Right renal cortex interstitium (tissue), 3 donors: ENCODE results near the gene CHPT1. TPM values are rescaled to one million over a fixed set of nuclear protein-coding genes. Genes with fewer than 3 reads are reported as not detected.

Source experiments
- DNase-seq, 3 donors: peaks; one replicate each; pipeline ENCODE4 v3.0.0-alpha.2; 2013; ENCODE audit warnings: low read depth in 3 of 3, low spot score in 2 of 3
- polyA plus RNA-seq, 3 donors: library from polyadenylated mRNA; unstranded; fragments of 120-200 nt; gene quantifications; one replicate each; pipeline ENCODE4 v1.2.1, GENCODE V29; 2013; ENCODE audit not compliant: insufficient read length in 3 of 3

Gene CHPT1
- polyA plus RNA-seq, 3 donors = 40.2 to 46.6 (median 41.8) TPM

DNA sequence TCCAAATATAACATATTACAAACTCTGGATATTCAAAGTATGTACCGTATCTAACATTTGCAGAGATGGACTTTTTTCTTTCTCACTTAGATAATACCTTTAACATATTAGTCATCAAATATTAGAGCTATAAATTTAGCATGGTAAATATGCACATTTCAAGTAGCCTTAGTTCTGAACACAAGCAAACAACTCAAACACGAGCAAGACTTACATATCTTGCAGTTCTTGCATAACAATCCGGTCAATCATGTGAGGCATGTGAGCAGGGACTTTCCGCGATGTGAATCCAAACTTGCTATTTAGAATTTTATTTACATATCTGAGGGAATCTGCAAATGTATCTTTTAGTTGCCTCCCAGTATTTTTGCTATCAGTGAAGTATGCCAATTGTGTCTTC is 63.9 kb downstream of the CHPT1 start:
- DNase-seq = no peak

DNA sequence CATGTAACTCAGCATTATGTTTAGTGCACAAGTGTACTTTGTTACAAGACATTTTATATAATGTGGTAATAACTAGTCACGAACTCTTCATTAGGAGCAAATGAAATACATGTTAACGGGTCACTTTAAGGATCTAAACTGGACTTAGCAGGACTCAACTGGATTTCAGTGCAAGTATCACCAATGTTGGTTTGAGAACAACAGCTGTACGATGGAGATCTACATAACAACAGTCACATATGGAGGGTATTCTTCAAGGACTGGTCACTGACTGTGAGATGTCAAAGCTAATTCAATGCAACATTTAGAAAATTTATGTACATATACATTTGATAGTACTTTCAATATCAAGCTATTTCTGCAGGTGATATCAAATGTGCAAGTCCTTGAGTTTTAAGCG is 64.3 kb downstream of the CHPT1 start:
- DNase-seq = no peak

DNA sequence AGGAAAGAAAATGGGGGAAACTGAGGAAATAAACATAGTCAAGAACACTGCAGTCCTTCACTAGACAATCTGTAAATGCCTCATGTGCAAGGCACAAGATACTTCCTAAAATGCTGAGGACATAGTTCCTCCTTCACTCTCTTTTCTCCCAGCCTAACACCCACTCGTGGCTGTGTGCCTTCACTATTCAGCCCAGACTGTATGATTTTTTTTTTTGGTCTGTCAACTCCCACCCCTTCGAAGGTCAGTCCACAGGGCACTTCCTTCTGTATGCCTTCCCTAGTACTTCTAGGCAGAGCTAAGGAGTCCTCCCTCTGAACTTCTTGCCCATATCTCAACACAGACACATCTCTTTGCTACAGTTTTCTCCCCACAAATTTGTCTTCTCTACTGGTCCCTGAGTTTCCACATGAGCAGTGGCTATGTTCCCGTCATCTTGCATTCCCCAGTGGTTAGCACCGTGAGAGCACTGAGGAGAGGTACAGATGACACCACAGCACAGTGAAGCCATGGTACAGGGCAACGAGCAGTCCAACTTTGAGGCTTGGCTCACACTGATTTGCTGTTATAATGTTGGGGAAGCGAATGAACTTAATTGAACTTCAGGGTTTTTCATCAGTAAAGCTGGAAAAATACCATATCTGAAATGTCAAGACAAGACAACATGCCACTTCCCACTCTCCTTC is 65.9 kb downstream of the CHPT1 start:
- no peak for DNase-seq

DNA sequence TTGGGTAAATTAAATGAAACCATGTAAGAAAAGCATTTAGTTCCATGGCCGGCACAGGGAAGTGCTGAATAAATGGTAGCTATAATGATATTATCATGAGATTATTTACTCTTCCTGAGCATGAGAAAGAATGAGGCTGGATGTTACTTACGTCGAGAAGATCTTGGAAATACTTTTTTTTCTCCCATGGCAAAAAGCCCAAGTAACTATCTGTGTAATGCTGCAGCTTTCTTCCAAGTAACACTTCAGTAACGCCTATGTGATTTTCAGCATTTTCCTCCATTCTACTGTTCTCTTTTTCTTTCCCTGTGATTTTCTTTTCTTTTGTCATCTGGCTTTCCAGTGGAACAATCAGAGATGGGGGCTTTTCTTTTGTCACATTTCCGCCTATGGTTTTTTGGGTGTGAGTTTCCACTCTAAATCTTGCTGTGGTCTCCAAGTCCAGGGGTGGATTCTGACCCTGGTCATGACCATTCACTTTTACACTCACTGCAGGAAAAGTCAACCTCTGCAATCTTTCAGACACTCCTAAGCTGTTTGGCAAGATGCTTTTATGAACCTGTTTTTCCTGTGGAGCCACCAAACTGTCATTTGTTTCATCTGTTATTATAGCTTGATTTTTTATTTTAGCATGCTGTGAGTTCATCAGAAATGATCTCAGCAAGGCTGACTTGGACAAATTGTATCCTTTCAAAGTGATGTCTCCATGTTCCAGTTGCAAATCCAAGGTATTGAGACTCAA is 66.8 kb downstream of the CHPT1 start:
- DNase-seq = no peak

DNA sequence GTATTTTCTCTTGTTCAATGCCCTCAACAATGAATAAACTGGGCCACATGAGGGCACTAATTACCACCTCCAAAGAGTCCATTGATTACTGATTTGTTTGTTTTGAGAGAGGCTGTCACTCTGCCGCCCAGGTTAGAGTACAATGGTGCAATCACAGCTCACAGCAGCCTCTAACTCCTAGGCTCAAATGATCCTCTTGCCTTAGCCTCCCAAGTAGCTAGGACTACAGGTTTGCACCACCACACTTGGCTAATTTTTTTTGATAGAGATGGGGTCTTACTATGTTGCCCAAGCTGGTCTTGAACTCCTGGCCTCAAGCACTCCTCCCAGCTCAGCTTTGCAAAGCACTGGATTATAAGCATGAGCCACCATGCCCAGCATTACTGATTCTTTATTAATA is 70.1 kb downstream of the CHPT1 start:
- DNase-seq = no peak

DNA sequence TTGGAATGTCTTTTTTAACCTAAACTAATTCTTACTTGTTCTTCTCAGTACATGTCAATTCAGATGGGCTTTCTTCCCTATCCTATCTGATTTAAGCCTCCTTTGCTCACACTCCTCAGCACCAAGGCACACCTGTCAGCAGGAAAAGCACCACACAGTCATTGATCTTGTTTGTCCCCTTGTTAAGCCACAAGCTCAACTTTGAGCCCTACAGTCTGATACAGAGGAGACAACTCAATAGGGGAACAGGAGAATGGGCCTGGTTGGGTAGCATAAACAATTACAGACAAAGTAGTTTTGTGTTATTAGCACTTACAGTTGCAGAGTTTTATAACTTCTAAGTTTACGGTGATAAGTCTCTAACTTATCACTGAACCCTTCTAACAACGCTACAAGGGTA is 71.3 kb downstream of the CHPT1 start:
- DNase-seq = no peak

DNA sequence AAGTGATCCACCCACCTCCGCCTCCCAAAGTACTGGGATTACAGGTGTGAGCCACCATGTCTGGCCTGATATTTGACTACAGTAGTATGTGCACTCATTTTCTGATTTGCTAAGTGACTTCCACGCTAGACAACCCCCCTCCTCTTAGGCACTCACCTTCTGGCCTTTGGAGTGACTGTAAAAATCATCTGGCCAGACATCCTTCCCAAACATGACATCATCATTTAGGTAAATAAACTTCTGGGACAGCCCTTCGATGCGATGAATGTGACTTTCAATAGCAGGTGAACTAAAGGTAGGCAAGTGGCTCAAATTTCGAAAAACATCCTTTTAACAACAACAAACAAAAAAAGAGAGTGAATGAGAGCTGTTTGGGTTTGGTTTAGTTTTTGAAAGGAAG is 72.4 kb downstream of the CHPT1 start:
- no peak for DNase-seq

DNA sequence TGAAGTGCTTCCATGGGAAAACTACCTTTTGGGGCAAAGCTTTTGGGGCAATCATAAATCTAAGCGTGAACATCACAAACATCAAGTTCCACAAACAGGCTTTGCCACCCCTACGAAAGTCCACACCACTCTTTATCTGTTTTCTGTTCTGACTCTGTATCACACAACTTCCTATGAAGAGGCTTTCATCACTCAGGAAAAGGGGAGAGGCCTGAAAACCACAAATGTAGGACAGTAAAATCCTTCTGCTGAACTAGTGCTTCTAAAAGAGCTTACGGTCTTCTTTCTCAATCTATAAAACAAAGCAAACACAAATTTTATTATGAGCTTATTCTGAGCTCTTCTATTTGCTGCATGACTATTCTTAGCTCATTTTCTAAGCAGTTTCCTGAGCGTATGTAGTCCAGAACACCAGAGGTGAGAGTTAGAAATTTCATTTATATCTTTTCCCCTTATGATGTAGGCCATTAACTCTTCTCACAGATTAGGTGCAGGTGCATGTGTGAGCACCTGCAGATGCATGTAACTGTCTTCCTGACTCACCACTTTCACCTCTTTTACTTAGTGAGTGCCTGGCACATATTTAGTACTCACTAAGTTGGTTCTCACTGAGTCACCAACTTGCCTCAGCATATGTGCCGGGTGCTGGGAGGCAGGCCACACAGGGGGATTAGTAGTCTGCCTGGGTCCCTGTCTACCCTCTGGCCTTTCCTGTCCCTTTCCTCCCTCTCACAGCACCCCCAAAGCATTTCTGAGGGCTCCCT is 74.8 kb downstream of the CHPT1 start:
- no peak for DNase-seq

DNA sequence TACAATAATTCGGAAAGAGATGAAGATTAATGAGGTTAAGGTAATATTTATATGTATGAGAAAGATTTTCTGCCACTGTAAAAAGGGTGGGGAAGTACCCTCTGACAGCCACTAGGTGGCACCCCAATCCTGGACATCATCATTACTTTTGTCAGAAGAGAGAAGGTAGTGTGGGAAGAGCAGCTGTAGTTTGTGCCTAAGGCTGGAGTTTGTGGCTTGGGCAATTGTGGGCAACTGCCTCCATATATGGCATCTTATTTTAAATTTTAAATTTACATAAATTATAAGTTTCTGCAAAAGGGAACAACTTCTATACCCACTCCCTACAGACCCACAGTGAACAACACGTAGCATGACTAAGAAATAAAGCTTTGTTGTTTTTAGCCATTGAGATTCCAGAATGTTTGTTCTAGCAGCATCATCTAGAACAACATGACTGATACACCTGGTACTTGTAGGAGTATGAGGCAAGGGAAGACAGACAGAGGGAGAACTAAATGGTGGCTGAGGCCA is 76.3 kb downstream of the CHPT1 start:
- peak; percentile 21 to 26 (median 23) for DNase-seq

DNA sequence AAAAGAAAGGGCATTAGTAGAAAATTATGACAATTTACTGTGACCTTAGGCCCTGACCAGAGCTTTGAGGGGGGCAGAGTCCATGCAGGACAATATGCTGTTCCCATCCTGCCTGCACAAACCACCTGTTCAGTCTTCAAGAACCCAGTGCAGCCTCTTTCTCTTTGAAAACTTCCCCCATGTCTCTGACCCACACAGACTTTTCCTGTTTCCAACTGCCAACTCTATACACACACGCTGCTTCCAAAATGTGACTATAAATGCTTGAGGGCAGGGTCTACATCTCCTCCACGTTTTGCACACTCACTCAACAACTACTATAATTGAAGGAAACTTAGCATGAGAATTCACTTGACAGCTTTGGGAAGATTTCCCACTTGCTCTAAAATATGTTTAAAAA is 78.4 kb downstream of the CHPT1 start:
- no peak for DNase-seq

DNA sequence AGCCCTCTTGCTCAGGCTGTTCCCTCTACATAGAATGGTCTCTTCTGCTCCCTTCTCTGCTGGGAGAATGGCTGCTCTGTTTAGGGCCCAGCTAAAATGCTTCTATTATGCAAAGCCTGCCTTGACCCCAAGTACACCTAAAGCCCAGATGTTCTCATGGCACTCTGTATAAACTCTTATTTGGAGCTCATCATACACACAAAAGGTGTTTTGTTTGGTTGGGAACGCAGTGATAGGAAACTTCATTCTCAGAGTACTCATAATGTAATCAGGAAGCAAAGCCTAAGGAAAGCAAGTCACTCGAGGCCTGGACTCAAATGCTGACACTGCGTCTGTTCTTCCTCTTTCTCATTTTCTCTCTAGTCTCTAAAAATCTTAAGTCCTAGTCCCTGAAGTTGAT is 80.0 kb downstream of the CHPT1 start:
- DNase-seq = no peak

DNA sequence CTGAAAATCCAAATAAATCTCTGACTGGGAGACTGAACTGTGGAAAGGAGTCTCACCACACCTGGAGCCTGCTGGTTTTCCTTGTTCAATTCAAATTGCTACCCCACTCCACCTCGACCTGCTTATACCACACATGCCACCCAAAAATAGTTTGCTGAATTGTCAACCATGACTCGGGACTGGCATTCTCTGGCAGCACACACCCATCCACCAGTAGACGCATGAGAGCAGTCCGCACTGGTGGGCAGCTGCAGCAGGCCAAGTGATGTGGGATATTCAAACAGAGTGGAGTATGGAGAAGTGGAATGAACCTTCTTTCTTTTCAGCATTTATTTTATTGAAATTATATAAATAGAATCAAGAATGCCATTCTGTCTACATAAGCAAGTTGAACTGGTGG is 80.5 kb downstream of the CHPT1 start:
- DNase-seq = no peak

Other genes with a start within 250 kb of the CHPT1 start
- gene SPIC, start 222.3 kb upstream of the CHPT1 start, polyA plus RNA-seq = not detected
- gene MYBPC1, start 102.7 kb upstream of the CHPT1 start, polyA plus RNA-seq = not detected
- gene SYCP3, start 41.8 kb downstream of the CHPT1 start, polyA plus RNA-seq = 1 to 10 TPM in 1 of 3 donors, under 1 TPM in 2; 0.64 to 2.5 (median 0.85) TPM
- gene GNPTAB, start 133.3 kb downstream of the CHPT1 start, polyA plus RNA-seq = 10 to 100 TPM; 34.5 to 39.5 (median 35.2) TPM
- gene DRAM1, start 179.9 kb downstream of the CHPT1 start, polyA plus RNA-seq = 10 to 100 TPM; 20.7 to 23.4 (median 21.2) TPM